Measurements from ENCODE around the gene OR6F1.
"Not testable (repeated sequence)": the region's sequence is repeated elsewhere in the genome, so short reads cannot be mapped to it uniquely, and the experiment has no call there.

Gene OR6F1

DNA sequence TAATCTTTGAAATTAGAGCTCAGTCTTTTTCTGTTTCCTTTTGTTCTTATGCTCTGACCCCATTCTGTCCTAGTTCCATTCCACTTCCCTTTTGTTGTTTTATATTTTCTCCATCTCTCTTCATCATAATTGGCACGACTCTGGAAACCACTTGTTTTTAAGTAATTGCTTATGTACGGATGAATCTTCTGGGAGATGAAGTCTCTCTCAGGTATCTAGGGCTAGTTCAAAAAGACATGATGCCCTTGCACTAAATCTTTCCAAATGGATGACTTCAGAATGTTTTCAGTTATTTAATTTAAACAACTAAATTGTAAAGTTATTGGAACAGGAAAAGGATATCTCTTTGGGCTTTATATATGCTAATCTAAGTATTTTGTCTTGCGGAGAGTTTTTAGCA, at the start of gene OR6F1:
OR6F1 (minus strand) TSS at position 101 of the 400 bp plus-strand sequence. CDS start 3,891 bp downstream, outside the sequence.
- DNase-seq (ENCODE audit: low read depth): no peak

- no peak for DNase-seq (ENCODE audit: low read depth)
These were observed 44.0 kb upstream of the OR6F1 start, which contains the start of gene OR1C1 for GRCh38 chr1:247760456-247760855. TSS of gene OR1C1 (minus strand) at chr1:247760556. CDS start at chr1:247758406, 2,150 bp downstream.

- DNase-seq (ENCODE audit: low read depth): not testable (repeated sequence)
These were observed 37.9 kb upstream of the OR6F1 start for GRCh38 chr1:247754311-247754710.

- DNase-seq (ENCODE audit: low read depth): no peak
These were observed 33.4 kb upstream of the OR6F1 start for GRCh38 chr1:247749870-247750269.

GRCh38 chr1:247748041-247748440, 31.6 kb upstream of the OR6F1 start, which contains the start of gene OR14A2:
TSS of gene OR14A2 (minus strand) at chr1:247748141.
- no peak for DNase-seq (ENCODE audit: low read depth)

GRCh38 chr1:247747616-247748015, 31.2 kb upstream of the OR6F1 start:
- DNase-seq (ENCODE audit: low read depth): no peak

GRCh38 chr1:247746391-247746935, 30.0 kb upstream of the OR6F1 start:
- DNase-seq (ENCODE audit: low read depth): no peak

- DNase-seq (ENCODE audit: low read depth): not testable (repeated sequence)
These were observed 25.8 kb upstream of the OR6F1 start for GRCh38 chr1:247742215-247742760.

GRCh38 chr1:247741756-247742155, 25.3 kb upstream of the OR6F1 start:
- DNase-seq (ENCODE audit: low read depth): no peak

GRCh38 chr1:247740721-247741120, 24.3 kb upstream of the OR6F1 start:
- DNase-seq (ENCODE audit: low read depth): no peak

DNA sequence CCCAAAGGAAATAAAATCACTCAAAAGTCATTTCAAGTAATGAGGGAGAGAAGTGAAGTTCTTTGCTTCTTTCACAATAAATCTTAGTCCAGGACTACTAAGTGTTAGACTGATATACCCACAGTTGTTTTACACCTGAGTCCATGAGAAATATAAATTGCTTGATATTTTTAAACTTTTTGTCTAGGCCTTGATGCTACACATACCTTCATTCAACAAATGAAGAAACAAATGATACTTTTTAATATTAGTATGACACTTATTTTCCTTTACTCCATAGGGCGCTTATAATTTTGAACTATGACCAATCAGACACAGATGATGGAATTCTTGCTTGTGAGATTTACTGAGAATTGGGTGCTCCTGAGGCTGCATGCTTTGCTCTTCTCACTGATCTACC, 21.9 kb upstream of the OR6F1 start, which contains the start of gene OR14K1:
OR14K1 (plus strand) TSS at position 301 of the 400 bp plus-strand sequence; CDS start at position 301, 0 bp downstream.
- DNase-seq (ENCODE audit: low read depth): no peak

DNA sequence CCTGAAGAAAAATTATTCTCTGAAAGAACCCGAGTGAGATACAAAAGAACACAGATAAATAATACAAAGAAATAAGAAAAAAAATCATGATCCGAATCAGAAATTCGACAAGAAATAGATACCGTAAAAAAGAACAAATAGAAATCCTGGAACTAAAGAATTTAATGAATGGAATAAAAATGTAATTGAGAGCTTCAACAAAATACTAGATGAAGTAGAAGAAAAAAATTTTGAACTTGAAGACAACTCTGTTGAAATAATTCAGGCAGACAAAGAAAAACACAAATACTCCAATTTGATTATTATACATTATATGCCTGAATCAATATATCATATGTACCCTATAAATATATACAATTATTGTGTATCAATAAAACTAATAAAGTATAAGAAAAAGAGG, 4.8 kb upstream of the OR6F1 start:
- no peak for DNase-seq (ENCODE audit: low read depth)

GRCh38 chr1:247713753-247714152, 2.7 kb downstream of the OR6F1 start:
- DNase-seq (ENCODE audit: low read depth): no peak

DNA sequence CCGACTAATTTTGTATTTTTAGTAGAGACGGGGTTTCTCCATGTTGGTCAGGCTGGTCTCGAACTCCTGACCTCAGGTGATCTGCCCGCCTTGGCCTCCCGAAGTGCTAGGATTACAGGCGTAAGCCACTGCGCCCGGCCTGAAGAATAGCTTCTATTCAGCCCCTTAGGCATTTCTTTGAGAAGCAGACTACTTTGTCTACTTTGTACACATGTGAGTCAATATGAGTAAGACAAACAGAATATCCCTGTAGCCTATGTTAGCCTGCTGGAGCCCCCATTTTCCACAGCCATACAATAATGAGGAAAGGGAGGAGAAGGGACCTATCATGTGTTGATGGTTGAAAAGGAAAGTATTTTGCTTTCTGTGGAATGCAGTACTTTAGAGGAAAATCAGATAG, 5.8 kb downstream of the OR6F1 start:
- DNase-seq (ENCODE audit: low read depth): not testable (repeated sequence)

- DNase-seq (ENCODE audit: low read depth): no peak
These were observed 15.1 kb downstream of the OR6F1 start for GRCh38 chr1:247701338-247701737.

DNA sequence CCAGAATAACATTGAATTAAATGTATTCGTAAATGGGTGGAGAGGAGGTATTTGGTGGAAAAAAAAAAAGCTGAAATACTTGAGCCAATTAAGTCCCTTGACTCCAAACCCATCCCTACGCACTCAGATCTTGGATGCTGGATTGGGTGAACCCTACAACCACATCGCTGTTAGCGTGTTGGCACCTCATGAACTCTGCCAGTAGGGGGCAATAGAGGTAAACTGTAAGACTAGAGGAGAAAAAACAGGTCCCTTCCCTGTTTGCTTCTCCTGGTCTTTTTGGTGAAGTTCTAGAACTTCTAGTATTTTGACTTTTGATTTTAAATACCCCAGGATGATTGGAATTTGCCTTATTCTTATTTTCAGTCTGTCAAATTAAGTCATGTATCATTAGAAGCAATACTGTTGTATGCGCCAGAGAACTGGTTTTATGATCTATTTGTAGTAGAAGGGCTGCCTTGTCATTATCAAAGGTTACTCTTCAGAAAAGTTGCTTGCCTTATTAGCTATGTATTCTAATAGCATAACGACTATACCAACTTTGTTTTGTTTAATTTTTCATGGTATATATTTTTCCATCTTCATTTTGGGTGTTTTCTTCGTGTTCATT, 35.1 kb downstream of the OR6F1 start:
- no peak for DNase-seq (ENCODE audit: low read depth)

DNA sequence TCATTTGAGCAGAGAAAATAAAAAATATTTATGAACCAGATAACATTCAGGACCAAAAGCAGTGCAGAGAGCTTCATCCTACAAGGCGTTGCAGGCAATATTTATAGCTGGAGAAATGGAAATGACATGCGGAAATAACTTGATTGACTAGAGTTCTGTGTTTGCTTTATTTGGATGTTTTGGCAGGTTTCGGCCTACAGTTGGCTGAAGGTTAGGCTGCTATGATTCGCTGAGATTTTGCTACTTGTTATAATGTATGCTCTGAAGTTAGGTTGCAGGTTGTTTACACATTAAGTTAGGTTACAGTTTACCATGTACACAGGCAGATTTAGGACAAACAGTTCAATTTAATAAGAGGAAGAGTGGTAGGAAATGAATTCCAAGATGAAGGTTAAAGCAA, 36.3 kb downstream of the OR6F1 start:
- no peak for DNase-seq (ENCODE audit: low read depth)

GRCh38 chr1:247679639-247680038, 36.8 kb downstream of the OR6F1 start, which contains the start of gene OR13G1:
TSS of gene OR13G1 (minus strand) at chr1:247679739. CDS start at chr1:247673041, 6,698 bp downstream.
- no peak for DNase-seq (ENCODE audit: low read depth)

DNA sequence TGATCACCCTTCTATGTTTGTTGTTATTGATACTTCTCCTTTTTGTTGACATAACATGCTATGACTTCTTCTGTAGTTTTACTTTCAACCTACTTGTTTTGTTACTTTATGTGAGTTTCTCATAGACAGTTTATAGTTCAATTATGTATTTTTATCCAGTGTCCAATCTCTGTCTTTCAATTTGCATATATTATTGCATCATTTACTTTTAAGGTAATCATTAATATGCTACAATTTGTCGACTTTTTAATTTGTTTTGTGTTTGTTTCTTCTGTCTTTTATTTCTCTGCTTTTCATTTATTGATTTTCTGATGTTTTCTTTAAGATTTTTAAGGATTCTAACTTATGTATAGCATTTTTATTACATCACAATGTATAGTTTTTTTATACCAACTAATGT, 47.2 kb downstream of the OR6F1 start:
- no peak for DNase-seq (ENCODE audit: low read depth)

Data from activated T-helper 1 cell treated with Interleukin-2 at 50 U/mL for 16 hours (primary cell).